AG10803 (cell line): Measurements from ENCODE around the gene ADGRV1.
A peak's percentile ranks its signal among the peaks of the same experiment; 100 is the strongest.

Source experiments
- DNase-seq: peaks from one replicate; pipeline ENCODE4 v3.0.0; 2010; ENCODE audit warnings: low read depth
- H3K4me3 ChIP-seq: 2 replicates; pipeline ENCODE4 v1.5.1; 2011; ENCODE audit warnings: mild to moderate bottlenecking, low read length, control low read depth
- TF ChIP-seq, protein P1 (sequence below): conservative IDR thresholded peaks from 2 replicates; pipeline ENCODE4 v1.5.1; 2011; ENCODE audit warnings: mild to moderate bottlenecking, low read length, control low read depth, inconsistent platforms

ADGRV1 gene

DNA sequence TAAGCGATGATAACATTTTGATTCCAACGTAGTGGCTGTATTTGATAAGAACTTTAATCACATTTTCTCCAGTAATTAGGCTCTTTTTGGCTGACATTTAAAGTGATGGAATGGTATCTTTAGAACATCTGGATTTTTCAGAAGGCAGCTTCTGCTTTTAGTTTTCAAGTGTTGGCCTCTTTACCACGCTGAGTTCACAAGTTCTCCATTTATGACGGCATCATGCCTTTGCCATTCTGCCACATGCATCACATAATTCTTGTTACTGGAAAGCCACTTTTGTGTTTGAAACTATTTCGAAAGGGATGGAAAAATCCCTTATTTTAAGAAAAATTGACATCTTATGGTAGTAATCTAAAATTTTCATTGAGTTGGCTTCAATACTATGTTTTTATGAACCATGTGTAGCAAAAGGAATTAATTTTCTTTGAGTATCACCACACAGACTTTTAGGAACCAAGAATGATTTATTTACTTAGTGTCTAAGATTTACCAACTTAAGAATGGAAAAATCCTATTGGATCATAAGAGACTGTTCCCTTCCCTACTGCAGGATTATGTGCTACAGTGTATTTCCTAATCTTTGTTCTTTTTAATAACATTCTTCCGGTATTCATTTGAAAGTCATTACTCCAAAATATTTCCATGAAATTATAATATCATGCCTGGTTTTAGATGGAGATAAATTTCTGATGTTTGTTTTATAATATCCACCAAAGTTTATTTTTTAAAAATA, 344.2 kb downstream of the ADGRV1 start:
- no peak overlapping the region for H3K4me3 ChIP-seq
- DNase-seq = no peak
- TF ChIP-seq, protein P1, sequence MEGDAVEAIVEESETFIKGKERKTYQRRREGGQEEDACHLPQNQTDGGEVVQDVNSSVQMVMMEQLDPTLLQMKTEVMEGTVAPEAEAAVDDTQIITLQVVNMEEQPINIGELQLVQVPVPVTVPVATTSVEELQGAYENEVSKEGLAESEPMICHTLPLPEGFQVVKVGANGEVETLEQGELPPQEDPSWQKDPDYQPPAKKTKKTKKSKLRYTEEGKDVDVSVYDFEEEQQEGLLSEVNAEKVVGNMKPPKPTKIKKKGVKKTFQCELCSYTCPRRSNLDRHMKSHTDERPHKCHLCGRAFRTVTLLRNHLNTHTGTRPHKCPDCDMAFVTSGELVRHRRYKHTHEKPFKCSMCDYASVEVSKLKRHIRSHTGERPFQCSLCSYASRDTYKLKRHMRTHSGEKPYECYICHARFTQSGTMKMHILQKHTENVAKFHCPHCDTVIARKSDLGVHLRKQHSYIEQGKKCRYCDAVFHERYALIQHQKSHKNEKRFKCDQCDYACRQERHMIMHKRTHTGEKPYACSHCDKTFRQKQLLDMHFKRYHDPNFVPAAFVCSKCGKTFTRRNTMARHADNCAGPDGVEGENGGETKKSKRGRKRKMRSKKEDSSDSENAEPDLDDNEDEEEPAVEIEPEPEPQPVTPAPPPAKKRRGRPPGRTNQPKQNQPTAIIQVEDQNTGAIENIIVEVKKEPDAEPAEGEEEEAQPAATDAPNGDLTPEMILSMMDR = no peak

DNA sequence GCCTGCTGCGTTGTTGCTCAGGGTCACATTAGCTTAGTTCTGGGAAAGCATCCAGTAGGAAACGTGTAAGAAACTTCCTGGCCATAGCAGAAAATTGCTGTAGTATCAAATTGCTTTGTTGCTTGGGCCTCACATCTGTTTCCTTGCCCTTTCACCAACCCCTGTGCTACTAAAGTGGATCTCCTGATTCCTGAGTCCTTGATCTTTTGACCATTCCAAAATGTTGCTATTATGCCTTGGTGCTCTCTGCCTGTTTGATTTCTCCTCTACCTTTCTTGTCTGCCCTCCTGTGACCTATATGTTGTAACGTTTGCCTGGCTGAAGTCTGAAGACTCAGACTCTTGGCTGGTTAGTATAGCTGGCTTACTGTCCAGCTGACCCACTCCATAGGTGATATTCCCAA, 350.5 kb downstream of the ADGRV1 start:
- TF ChIP-seq, protein P1 = no peak
- DNase-seq = peak; percentile 5

DNA sequence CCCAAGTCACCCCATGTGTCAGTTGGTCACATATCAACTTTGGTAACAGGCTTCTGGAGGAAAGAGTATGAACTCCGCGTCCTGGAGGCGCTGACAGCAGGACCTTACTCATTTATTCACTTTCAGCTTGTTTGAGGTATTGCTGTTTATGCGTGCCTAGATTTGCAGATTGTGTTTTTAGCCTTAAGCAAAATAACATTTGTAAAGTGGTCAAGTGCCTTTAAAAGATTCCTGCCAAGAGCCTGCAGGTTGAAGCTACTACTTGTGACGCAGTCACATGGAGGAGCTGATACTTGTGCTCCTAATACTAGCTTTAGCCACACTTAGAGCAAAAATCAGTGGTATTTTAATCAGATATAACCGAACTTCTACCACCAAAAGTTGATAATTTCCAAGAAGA, 351.3 kb downstream of the ADGRV1 start:
- TF ChIP-seq, protein P1 = no peak
- no peak overlapping the region for H3K4me3 ChIP-seq
- DNase-seq = no peak

More for the DNA sequence above, 350.5 kb downstream of the ADGRV1 start:
- no peak overlapping the region for H3K4me3 ChIP-seq

DNA sequence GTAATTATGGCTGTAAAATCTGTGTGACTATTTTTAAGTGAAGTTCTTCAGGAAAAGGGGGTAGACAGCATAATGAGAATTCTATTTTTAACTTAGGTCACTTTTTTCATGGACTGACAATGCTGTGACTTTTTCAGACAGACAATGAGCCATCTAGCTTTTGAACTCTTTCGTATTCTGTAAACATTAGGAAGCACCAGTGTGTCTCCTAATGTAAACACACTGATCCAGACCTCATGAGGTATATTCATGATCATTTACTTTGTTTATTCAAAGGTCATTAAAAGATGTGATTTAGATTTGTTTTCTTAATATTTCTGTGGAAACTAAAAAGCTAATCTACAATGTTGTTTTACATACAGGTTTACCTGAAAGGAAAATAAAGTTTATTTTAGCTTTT, 352.6 kb downstream of the ADGRV1 start:
- no peak for DNase-seq
- TF ChIP-seq, protein P1 = no peak
- H3K4me3 ChIP-seq = no peak overlapping the region

DNA sequence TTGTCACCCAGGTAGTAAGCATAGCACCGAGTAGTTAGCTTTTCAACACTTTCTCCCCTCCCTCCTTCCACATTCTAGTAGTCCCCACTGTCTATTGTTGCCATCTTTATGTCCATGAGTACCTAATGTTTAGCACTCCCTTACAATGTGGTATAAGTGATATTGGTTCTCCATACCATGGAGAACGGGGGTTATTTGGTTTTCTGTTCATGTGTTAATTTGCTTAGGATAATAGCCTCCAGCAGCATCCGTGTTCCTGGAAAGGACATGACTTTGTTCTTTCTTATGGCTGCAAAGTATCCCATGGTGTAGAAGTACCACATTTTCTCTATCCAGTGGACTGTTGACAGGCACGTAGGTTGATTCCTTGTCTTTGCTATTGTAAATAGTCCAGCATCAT, 353.9 kb downstream of the ADGRV1 start:
- DNase-seq = no peak
- TF ChIP-seq, protein P1 = no peak
- H3K4me3 ChIP-seq = no peak overlapping the region

DNA sequence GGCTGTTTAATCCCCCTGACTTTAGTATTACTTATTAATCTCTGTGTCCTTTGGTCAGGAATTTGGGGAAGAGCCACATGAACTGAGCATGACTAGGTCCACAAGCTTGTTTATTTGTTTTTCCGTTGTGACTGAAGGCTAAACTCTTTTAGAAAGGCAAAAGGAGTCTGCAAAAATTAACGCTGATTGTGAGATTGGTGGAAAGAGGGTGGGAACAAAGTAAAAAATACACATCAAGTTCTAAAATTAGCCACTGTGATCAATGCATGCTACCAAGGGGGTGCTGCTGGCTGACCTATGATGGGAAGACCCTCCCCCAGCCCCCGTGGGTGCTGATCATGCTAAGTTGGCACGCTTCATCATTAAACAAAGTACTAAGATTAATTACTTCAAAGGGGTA, 356.8 kb downstream of the ADGRV1 start:
- DNase-seq = no peak
- TF ChIP-seq, protein P1 = no peak

More for the DNA sequence above, 356.8 kb downstream of the ADGRV1 start:
- no peak overlapping the region for H3K4me3 ChIP-seq
